Stimulated activated memory B cell treated with anti-CD40 and anti-IgM and Interleukin-4, amounts not matched to agents 10 μg/mL and 1 μg/mL and 100 μg/mL, for 72 hours (primary cell): Measurements from ENCODE around the gene WNT7B.

Experiments
- ATAC-seq: fragments of 150-1000 bp; cut with Tn5 transposase; 2 replicates; pipeline ENCODE4 v1.10.0; 2021
- H3K27ac Mint-ChIP-seq: one replicate; pipeline ENCODE4 v1.8.0; 2022; ENCODE audit warnings: mild to moderate bottlenecking, mixed read lengths
- H3K27me3 Mint-ChIP-seq: one replicate; pipeline ENCODE4 v1.8.0; 2022; ENCODE audit warnings: mixed read lengths
- H3K36me3 Mint-ChIP-seq: one replicate; pipeline ENCODE4 v1.8.0; 2022; ENCODE audit warnings: mixed read lengths
- H3K4me1 Mint-ChIP-seq: one replicate; pipeline ENCODE4 v1.8.0; 2022; ENCODE audit warnings: mixed read lengths
- H3K4me3 Mint-ChIP-seq: one replicate; pipeline ENCODE4 v1.8.0; 2022; ENCODE audit warnings: mild to moderate bottlenecking, moderate library complexity, mixed read lengths
- H3K9me3 Mint-ChIP-seq: one replicate; pipeline ENCODE4 v1.8.0; 2022; ENCODE audit warnings: mixed read lengths

The WNT7B gene

GRCh38 chr22:45977003-45977411 lies at the start of gene WNT7B:
TSS of gene WNT7B (minus strand) at chr22:45977162. CDS start at chr22:45976754, 408 bp downstream.
- Mint-ChIP-seq H3K4me1 (peaks cover 15% of the 10 kb centered on the region), H3K9me3 (no peaks in the 10 kb centered on the region), H3K27me3 (peaks cover 42% of the 10 kb centered on the region)

DNA sequence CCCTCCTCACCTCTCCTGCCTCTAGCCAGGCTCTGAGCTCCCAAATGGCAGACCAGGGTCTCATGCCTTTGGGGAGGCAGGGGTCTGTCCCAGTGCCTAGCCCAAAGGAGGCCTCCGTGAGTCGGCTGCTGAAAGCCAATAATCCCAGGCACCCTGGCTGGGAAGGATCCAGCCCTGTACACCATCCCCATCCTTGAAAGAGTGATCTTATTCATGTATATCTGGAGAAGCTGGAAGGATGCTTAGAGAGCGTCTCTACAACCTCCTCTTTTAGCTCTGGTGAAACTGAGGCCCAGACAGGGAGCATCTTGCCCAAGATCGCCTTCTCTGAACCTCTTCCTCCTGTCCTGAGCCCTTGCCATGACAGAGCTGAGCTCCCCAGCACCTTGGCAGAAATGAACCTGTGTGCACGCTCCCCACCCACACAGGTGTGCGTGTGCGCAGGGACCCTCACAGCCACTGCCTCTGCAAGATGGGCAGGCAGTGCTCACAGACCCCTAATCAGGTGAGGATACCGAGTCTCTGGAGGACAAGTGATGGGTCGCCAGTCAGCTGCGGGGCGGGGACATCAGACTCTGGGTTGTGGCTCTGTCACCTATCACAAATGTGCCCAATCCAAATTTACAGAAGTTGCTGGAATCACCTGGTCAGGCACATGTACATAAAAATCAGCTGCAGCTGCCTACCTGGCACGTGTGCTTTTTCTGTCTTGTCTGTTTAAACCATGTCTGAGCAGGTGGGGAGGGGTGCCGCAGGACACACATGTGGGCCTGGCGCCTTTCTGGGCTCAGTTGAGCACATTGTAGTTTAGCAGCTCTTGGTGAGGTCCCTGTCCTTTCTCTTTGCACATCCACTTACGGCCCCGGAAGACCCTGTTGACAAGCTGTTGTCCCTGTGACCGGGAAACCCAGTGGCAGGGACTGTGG lies 49.3 kb upstream of the WNT7B start:
- Mint-ChIP-seq H3K27me3 (peaks cover 45% of the 10 kb centered on the region), H3K9me3 (no peaks in the 10 kb centered on the region), H3K4me3 (peak overlapping the region; percentile 68), H3K36me3 (no peaks in the 10 kb centered on the region), H3K4me1 (peaks cover 13% of the 10 kb centered on the region), H3K27ac (peak overlapping the region; percentile 38)
- no peak for ATAC-seq

More at GRCh38 chr22:45977003-45977411, at the start of gene WNT7B:
- H3K27ac Mint-ChIP-seq = no peak within 1 kb of the TSS
- ATAC-seq = no peak
- H3K36me3 Mint-ChIP-seq = no peaks in the 10 kb centered on the region
- H3K4me3 Mint-ChIP-seq = peak within 1 kb of the TSS; percentile 66

- Mint-ChIP-seq H3K4me3 (no peak overlapping the region), H3K4me1 (peaks cover 13% of the 10 kb centered on the region), H3K27me3 (peaks cover 45% of the 10 kb centered on the region), H3K9me3 (no peaks in the 10 kb centered on the region), H3K27ac (no peak overlapping the region), H3K36me3 (no peaks in the 10 kb centered on the region)
- no peak for ATAC-seq
Observed at GRCh38 chr22:46025225-46025972, 48.4 kb upstream of the WNT7B start.

DNA sequence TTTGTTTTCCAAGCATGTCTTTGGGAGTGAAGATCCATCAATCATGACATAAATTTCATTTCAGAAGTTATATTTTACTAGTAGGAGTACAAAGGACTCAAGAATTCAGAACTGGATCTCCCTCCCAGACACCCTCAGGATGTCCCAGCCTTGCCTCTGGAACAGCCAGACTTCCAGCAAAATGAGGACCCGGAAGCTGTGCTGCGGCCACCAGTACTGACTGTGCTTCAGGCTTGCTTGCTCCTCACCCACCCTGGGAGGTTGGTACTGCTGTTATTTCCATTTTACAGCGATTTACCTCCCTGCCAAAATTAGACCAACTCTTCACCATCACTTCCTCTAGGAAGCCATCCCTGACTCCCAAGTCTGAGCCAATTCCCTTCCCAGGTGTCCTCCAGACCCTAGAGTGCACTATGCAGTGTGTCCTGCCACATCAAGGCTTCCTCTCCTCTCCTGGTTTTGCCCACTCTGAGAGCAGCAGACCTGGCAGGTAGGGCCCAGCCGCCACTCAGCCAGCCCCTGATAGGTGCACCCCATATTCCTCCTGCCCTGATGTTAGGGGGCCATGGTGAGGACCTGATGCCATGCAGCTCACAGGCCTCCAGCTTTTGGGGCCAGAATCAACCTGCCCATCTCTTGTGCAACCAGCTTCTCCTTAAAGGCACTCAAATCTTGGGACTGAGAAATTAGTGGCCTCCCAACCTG lies 47.3 kb upstream of the WNT7B start:
- Mint-ChIP-seq H3K4me1 (peaks cover 13% of the 10 kb centered on the region), H3K27ac (no peak overlapping the region), H3K27me3 (peaks cover 45% of the 10 kb centered on the region), H3K36me3 (no peaks in the 10 kb centered on the region), H3K9me3 (no peaks in the 10 kb centered on the region), H3K4me3 (no peak overlapping the region)
- ATAC-seq = no peak

DNA sequence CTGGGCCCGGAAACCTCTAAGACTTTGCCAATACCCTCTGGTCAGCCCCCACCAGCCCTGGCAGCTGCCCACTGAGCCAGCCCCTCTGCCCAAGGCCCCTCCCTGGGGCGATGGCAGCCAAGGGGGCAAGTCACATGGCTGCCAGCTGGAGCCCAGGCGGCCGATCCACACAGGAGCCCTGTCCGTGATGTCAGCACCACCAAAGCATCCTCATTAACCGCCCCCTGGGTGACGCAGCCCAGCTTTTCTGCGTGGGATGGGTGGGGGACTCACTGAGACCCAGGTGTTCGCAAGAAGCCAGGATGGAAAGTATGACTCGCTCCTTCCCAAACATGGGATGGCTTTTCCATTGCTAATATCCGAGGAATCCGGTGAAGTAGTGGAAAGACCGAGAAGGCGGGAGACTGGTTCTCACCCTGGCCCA lies 46.6 kb upstream of the WNT7B start:
- no peaks in the 10 kb centered on the region for H3K9me3 Mint-ChIP-seq
- no peak for ATAC-seq
- peaks cover 45% of the 10 kb centered on the region for H3K27me3 Mint-ChIP-seq
- H3K27ac Mint-ChIP-seq = no peak overlapping the region
- H3K36me3 Mint-ChIP-seq = no peaks in the 10 kb centered on the region
- H3K4me3 Mint-ChIP-seq = no peak overlapping the region
- H3K4me1 Mint-ChIP-seq = peaks cover 13% of the 10 kb centered on the region

GRCh38 chr22:46022881-46023512 lies 46.0 kb upstream of the WNT7B start:
- Mint-ChIP-seq H3K27me3 (peaks cover 39% of the 10 kb centered on the region), H3K4me1 (peaks cover 12% of the 10 kb centered on the region), H3K9me3 (no peaks in the 10 kb centered on the region), H3K27ac (no peak overlapping the region), H3K4me3 (no peak overlapping the region), H3K36me3 (no peaks in the 10 kb centered on the region)
- no peak for ATAC-seq

GRCh38 chr22:46021577-46021976 lies 44.6 kb upstream of the WNT7B start:
- peaks cover 2% of the 10 kb centered on the region for H3K4me1 Mint-ChIP-seq
- ATAC-seq = no peak
- H3K27ac Mint-ChIP-seq = no peak overlapping the region
- no peaks in the 10 kb centered on the region for H3K36me3 Mint-ChIP-seq
- no peak overlapping the region for H3K4me3 Mint-ChIP-seq
- H3K27me3 Mint-ChIP-seq = peaks cover 28% of the 10 kb centered on the region
- H3K9me3 Mint-ChIP-seq = no peaks in the 10 kb centered on the region

DNA sequence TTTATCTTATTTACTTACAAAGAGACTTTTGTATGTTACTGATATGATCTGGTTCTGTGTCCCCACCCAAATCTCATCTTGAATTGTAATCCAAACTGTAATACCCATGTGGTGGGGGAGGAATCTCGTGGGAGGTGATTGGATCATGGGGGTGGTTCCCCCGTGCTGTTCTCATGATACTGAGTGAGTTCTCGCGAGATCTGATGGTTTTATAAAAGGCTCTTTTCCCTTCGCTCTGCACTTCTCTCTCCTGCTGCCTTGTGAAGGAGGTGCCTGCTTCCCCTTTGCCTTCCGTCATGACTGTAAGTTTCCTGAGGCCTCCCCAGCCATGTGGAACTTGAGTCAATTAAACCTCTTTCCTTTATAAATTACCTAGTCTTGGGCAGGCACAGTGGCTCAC lies 42.4 kb upstream of the WNT7B start:
- no peak overlapping the region for H3K4me3 Mint-ChIP-seq
- peaks cover 10% of the 10 kb centered on the region for H3K4me1 Mint-ChIP-seq
- H3K27ac Mint-ChIP-seq = no peak overlapping the region
- H3K27me3 Mint-ChIP-seq = peaks cover 6% of the 10 kb centered on the region
- no peaks in the 10 kb centered on the region for H3K9me3 Mint-ChIP-seq
- no peak for ATAC-seq
- no peaks in the 10 kb centered on the region for H3K36me3 Mint-ChIP-seq

DNA sequence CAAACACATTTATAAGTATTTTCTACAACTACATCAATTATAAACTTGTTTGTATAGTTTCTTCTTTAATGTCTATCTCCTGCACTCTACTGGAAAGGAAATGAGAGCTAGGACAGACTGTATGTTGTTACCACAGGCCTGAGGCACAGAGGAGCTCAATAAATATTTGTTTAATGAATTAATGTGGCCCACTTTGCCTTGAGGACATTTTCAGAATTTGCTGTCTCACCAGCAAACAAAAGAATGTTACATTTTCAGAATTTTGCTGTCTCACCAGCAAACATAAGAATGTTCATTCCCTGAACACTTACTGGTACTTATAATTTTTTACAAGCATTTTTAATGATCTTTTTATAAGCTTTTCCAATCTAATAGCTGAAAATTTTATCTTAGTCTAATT lies 41.9 kb upstream of the WNT7B start:
- peaks cover under 1% of the 10 kb centered on the region for H3K27me3 Mint-ChIP-seq
- ATAC-seq = no peak
- peaks cover 15% of the 10 kb centered on the region for H3K4me1 Mint-ChIP-seq
- no peak overlapping the region for H3K27ac Mint-ChIP-seq
- no peaks in the 10 kb centered on the region for H3K9me3 Mint-ChIP-seq
- H3K36me3 Mint-ChIP-seq = no peaks in the 10 kb centered on the region
- H3K4me3 Mint-ChIP-seq = no peak overlapping the region

DNA sequence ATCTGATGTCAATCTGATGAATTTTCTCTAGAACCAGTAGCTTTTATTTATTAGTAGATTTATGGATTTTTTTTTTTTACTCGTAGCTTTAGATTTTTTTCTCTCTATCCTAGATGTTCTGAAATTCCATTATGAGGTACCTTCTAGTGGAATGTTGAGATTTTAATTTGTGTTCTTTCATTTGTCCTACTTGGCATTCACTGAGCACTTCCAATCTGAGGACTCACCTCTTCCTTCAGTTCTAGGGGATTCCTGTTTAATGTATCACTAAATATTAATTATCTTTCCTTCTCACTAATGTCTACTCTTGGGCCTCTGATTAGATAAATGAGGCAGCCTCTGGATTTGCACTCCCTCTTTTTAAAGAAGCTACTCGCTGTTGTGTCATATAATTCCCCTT lies 40.2 kb upstream of the WNT7B start:
- no peaks in the 10 kb centered on the region for H3K27me3 Mint-ChIP-seq
- peaks cover 24% of the 10 kb centered on the region for H3K4me1 Mint-ChIP-seq

GRCh38 chr22:46013460-46014416 lies 36.8 kb upstream of the WNT7B start:
- ATAC-seq = peak; percentile 95
- Mint-ChIP-seq H3K9me3 (peaks cover 6% of the 10 kb centered on the region), H3K27me3 (no peaks in the 10 kb centered on the region), H3K4me1 (peaks cover 24% of the 10 kb centered on the region), H3K27ac (peak overlapping the region; percentile 95), H3K36me3 (no peaks in the 10 kb centered on the region), H3K4me3 (peak overlapping the region; percentile 89)

More for the DNA sequence above, 40.2 kb upstream of the WNT7B start:
- ATAC-seq = no peak
- Mint-ChIP-seq H3K4me3 (no peak overlapping the region), H3K9me3 (no peaks in the 10 kb centered on the region), H3K36me3 (no peaks in the 10 kb centered on the region), H3K27ac (no peak overlapping the region)

- peaks cover 24% of the 10 kb centered on the region for H3K4me1 Mint-ChIP-seq
- H3K4me3 Mint-ChIP-seq = peak overlapping the region; percentile 89
- H3K9me3 Mint-ChIP-seq = peaks cover 6% of the 10 kb centered on the region
- H3K27ac Mint-ChIP-seq = peak overlapping the region; percentile 95
- H3K27me3 Mint-ChIP-seq = no peaks in the 10 kb centered on the region
- no peaks in the 10 kb centered on the region for H3K36me3 Mint-ChIP-seq
- no peak for ATAC-seq
Observed at GRCh38 chr22:46012881-46013281, 35.9 kb upstream of the WNT7B start.

DNA sequence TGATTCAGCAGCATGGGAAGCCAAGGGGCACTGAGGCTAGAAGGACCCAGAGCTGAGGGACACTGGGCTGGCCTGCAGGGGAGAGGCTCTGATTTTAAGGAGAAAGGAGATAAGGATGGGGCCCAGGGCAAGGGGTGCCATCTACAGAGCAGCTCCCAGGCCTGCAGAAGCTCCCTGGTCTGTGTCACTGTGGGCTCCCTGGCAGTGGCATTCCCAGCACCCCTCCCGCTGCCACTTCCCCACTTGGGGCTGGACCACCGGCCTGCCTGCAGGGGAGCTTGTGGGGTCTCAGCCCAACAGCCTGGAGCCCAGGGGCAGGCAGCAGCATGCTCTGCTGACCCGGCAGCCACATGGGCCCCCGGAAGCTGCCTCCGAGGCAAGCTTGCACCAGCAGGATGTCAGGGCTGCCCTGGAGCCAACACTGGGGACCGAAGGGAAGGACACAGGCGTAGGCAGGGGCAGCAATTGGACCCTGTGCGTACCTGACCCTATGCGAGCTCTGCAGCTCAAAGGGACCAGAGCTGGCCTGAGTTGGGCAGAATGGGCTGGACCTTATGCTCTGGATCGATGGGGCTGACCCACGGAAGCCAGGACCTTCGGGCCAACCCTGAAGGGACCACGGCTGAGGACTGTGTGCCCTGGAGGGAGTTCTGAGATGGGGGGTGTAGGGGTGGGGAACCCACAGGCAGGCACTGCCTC lies 35.4 kb upstream of the WNT7B start:
- H3K4me3 Mint-ChIP-seq = no peak overlapping the region
- no peaks in the 10 kb centered on the region for H3K36me3 Mint-ChIP-seq
- ATAC-seq = no peak
- no peaks in the 10 kb centered on the region for H3K27me3 Mint-ChIP-seq
- peaks cover 6% of the 10 kb centered on the region for H3K9me3 Mint-ChIP-seq
- peak overlapping the region; percentile 71 for H3K27ac Mint-ChIP-seq
- H3K4me1 Mint-ChIP-seq = peaks cover 24% of the 10 kb centered on the region
